ENCODE measurements around the gene DYNLT4. TPM values are rescaled to one million over a fixed set of nuclear protein-coding genes. Genes with fewer than 3 reads are reported as not detected.
A peak's percentile ranks its signal among the peaks of the same experiment; 100 is the strongest.

Gene DYNLT4
- total and polyA plus RNA-seq, 12 donors = 0.51 to 2.0 (median 0.71) TPM; not detected in 2

- no peak for DNase-seq
- peaks cover 0 to 7% (median 0%) of the 10 kb centered on the region in 7 donors for H3K27me3 ChIP-seq
Observed at GRCh38 chr1:44784094-44785028, 22.8 kb downstream of the DYNLT4 start.

GRCh38 chr1:44783697-44784093, 23.5 kb downstream of the DYNLT4 start:
- Histone ChIP-seq H3K36me3 (peaks cover 0 to 36% (median 8%) of the 10 kb centered on the region in 9 donors), H3K4me1 (peaks cover 0 to 39% (median 29%) of the 10 kb centered on the region in 9 donors), H3K27ac (peak overlapping the region in 5 of 10 donors; percentile 35 to 63 (median 39)), H3K4me3 (peak overlapping the region; percentile 12 to 61 (median 58)), H3K9me3 (no peaks in the 10 kb centered on the region), H3K27me3 (peaks cover 0 to 7% (median 0%) of the 10 kb centered on the region in 7 donors)
- DNase-seq (no peak), ATAC-seq (no peak)
- WGBS, 2 donors = 43 to 51% methylated on average over 8 of the region's 8 CpGs
- intact Hi-C loops (cut with DNase I) = loop anchor here in 6 of 10 donors (10.0 kb wide), 3 partner anchors 51 to 521 kb away; no protein-coding TSS in a partner anchor
- no peak for TF ChIP-seq CTCF (IDR thresholded peaks at IDR 0.05)

More at GRCh38 chr1:44784094-44785028, 22.8 kb downstream of the DYNLT4 start:
- peak overlapping the region; percentile 12 to 61 (median 58) for H3K4me3 ChIP-seq
- H3K27ac ChIP-seq = peak overlapping the region in 5 of 10 donors; percentile 35 to 63 (median 39)
- H3K4me1 ChIP-seq = peaks cover 0 to 34% (median 29%) of the 10 kb centered on the region in 9 donors
- peaks cover 0 to 29% (median 6%) of the 10 kb centered on the region in 9 donors for H3K36me3 ChIP-seq
- peak in 1 of 9 donors; percentile 5 for TF ChIP-seq CTCF (IDR thresholded peaks at IDR 0.05)
- intact Hi-C loops (cut with DNase I) = loop anchor here in 7 of 10 donors (5.0 to 10.0 kb wide), 6 partner anchors 38 to 520 kb away; no protein-coding TSS in a partner anchor
- no peaks in the 10 kb centered on the region for H3K9me3 ChIP-seq
- WGBS, 2 donors = 7 to 9% methylated on average over 64 to 71 of the region's 71 CpGs
- peak; percentile 2 to 42 (median 18) for ATAC-seq

- Histone ChIP-seq H3K4me3 (no peak overlapping the region), H3K27ac (no peak overlapping the region), H3K27me3 (peaks cover 0 to 7% (median 0%) of the 10 kb centered on the region in 7 donors), H3K9me3 (no peaks in the 10 kb centered on the region), H3K4me1 (peaks cover 2 to 55% (median 43%) of the 10 kb centered on the region in 9 donors), H3K36me3 (peaks cover 0 to 59% (median 24%) of the 10 kb centered on the region in 9 donors)
- intact Hi-C loops (cut with DNase I) = loop anchor here in 6 of 10 donors (10.0 kb wide), 3 partner anchors 54 to 524 kb away; no protein-coding TSS in a partner anchor
- WGBS, 2 donors = 94 to 95% methylated on average over 14 of the region's 14 CpGs
- no peak for ATAC-seq
- no peak for DNase-seq
- no peak for TF ChIP-seq CTCF (IDR thresholded peaks at IDR 0.05)
Observed at GRCh38 chr1:44780583-44781121, 26.5 kb downstream of the DYNLT4 start.

Measured in heart right ventricle (tissue), 16 donors.